A549 (cell line): ENCODE results near the gene SLC25A11. TPM values are rescaled to one million over a fixed set of nuclear protein-coding genes. Genes with fewer than 3 reads are reported as not detected.

Experiments
- ATAC-seq, 2 experiments: fragments of 200-7000 bp in 1 of 2; fragments of >200 bp in 1 of 2; cut with Nextera tagmentation in 1 of 2; cut with Tn5 transposase in 1 of 2; 3 replicates each; pipeline versions ENCODE4 v1.8.0 to v1.9.1; 2018 to 2020; ENCODE audit warnings: mild to moderate bottlenecking in 1 of 2, moderate library complexity in 1 of 2
- CTCF ChIA-PET: fragments of 300-600 bp; sonication (Branson Sonifier 250); formaldehyde crosslinking; extraction: SDS; loops from one replicate; lab custom pipeline; 2021; ENCODE audit warnings: antibody characterized with exemption, inconsistent platforms; lab: Yijun Ruan, JAX
- POLR2A ChIA-PET: fragments of 350-600 bp; formaldehyde crosslinking; extraction: SDS; loops from one replicate; lab custom pipeline; 2021; ENCODE audit warnings: antibody characterized with exemption, inconsistent platforms; lab: Yijun Ruan, JAX
- DNase-seq, 2 experiments: peaks; one replicate each; pipeline versions ENCODE4 v3.0.0 to v3.0.0-alpha.2; 2011 to 2016; ENCODE audit warnings: low read depth in 1 of 2, low spot score in 1 of 2
- FAIRE-seq: peaks from 2 replicates; lab custom pipeline; 2011; peaks lifted over from hg19 to GRCh38; lab: Jason Lieb, UNC
- H3K27ac ChIP-seq, 2 experiments: fragments of >200 bp; sonication (Bioruptor Twin); formaldehyde crosslinking; 3 replicates each; pipeline ENCODE4 v1.5.1; 2016 to 2017
- H3K4me1 ChIP-seq: fragments of >200 bp; sonication (Bioruptor Twin); formaldehyde crosslinking; 3 replicates; pipeline ENCODE4 v1.6.1; 2016
- H3K4me2 ChIP-seq: fragments of >200 bp; sonication (Bioruptor Twin); formaldehyde crosslinking; 3 replicates; pipeline ENCODE4 v1.6.1; 2016
- H3K4me3 ChIP-seq: fragments of >200 bp; sonication (Bioruptor Twin); formaldehyde crosslinking; 3 replicates; pipeline ENCODE4 v1.5.1; 2016
- H3K9me3 ChIP-seq: fragments of >200 bp; sonication (Bioruptor Twin); formaldehyde crosslinking; 3 replicates; pipeline ENCODE4 v1.6.1; 2016
- CBX2 ChIP-seq: fragments of 200-600 bp; sonication (generic); IDR thresholded peaks from 2 replicates; pipeline ENCODE4 v1.6.1; 2016; ENCODE audit warnings: low read depth, mild to moderate bottlenecking, borderline replicate concordance
- ESRRA ChIP-seq: fragments of 150-350 bp; IDR thresholded peaks from 2 replicates; pipeline ENCODE4 v1.6.1; 2014; ENCODE audit warnings: mild to moderate bottlenecking, low read length, borderline replicate concordance
- HEYL ChIP-seq: fragments of 250-450 bp; sonication (Bioruptor Pico); IDR thresholded peaks from 2 replicates; pipeline ENCODE4 v1.8.0; 2021; ENCODE audit warnings: mild to moderate bottlenecking, moderate library complexity
- HOXB13 ChIP-seq: fragments of 250-450 bp; sonication (Bioruptor Pico); IDR thresholded peaks from 2 replicates; pipeline ENCODE4 v1.5.0; 2020; ENCODE audit warnings: low read depth, mild to moderate bottlenecking, moderate library complexity
- HOXB5 ChIP-seq: fragments of 250-450 bp; sonication (Bioruptor Pico); IDR thresholded peaks from 2 replicates; pipeline ENCODE4 v1.5.0; 2020; ENCODE audit warnings: mild to moderate bottlenecking, moderate library complexity
- KDM5A ChIP-seq: fragments of 200-600 bp; sonication (generic); IDR thresholded peaks from 2 replicates; pipeline ENCODE4 v1.6.1; 2016; ENCODE audit warnings: antibody characterized with exemption, mild to moderate bottlenecking
- NPAS2 ChIP-seq: fragments of 250-450 bp; sonication (Bioruptor Pico); IDR thresholded peaks from 2 replicates; pipeline ENCODE4 v1.8.0; 2022; ENCODE audit warnings: mild to moderate bottlenecking, moderate library complexity, borderline replicate concordance
- NR3C1 ChIP-seq: fragments of >200 bp; sonication (Bioruptor Twin); formaldehyde crosslinking; IDR thresholded peaks from 3 replicates; pipeline ENCODE4 v1.6.1; 2017
- PHF8 ChIP-seq: fragments of 200-600 bp; sonication (generic); IDR thresholded peaks from 2 replicates; pipeline ENCODE4 v1.6.1; 2016; ENCODE audit warnings: low read depth, mild to moderate bottlenecking, antibody characterized with exemption, moderate library complexity, borderline replicate concordance
- POLR2A ChIP-seq: IDR thresholded peaks from 2 replicates; pipeline ENCODE4 v1.6.1; 2012; ENCODE audit warnings: mild to moderate bottlenecking, low read length
- SREBF2 ChIP-seq: fragments of 450-650 bp; IDR thresholded peaks from 2 replicates; pipeline ENCODE4 v1.6.1; 2014; ENCODE audit warnings: mild to moderate bottlenecking, moderate library complexity
- TFCP2L1 ChIP-seq: fragments of 250-450 bp; sonication (Bioruptor Pico); IDR thresholded peaks from 2 replicates; pipeline ENCODE4 v1.5.0; 2021; ENCODE audit warnings: mild to moderate bottlenecking
- TP53 ChIP-seq: fragments of 250-450 bp; sonication (Bioruptor Pico); IDR thresholded peaks from 2 replicates; pipeline ENCODE4 v1.5.0; 2021; ENCODE audit warnings: mild to moderate bottlenecking, moderate library complexity
- ZC3H11A ChIP-seq: fragments of 450-650 bp; IDR thresholded peaks from 2 replicates; pipeline ENCODE4 v1.6.1; 2014; ENCODE audit warnings: antibody characterized with exemption, mild to moderate bottlenecking
- ZFP36 ChIP-seq: fragments of 450-650 bp; IDR thresholded peaks from 2 replicates; pipeline ENCODE4 v1.6.1; 2014; ENCODE audit warnings: borderline replicate concordance; ENCODE audit not compliant: partially characterized antibody
- WGBS: methylation state at CpG from one replicate; pipeline ENCODE4 v1.1.6; 2017; ENCODE audit errors: missing lambda C conversion rate; 5-methylcytosine and 5-hydroxymethylcytosine counted together
- polyA plus RNA-seq, 4 experiments: library from polyadenylated mRNA; depleted of rRNA in 3 of 4; stranded (reverse); fragments of >200 nt; fragmentation: RNase III in 1 of 4; extraction: RNeasy Plus Mini Kit Qiagen cat#74134 plus additional on column Dnase treatment in 1 of 4; gene quantifications; 2 replicates in 3 of 4; 3 replicates in 1 of 4; pipeline ENCODE4 v1.2.3, GENCODE V29; 2011 to 2017
- TF ChIP-seq, protein P1 (sequence below): fragments of >200 bp; sonication (Bioruptor Twin); formaldehyde crosslinking; IDR thresholded peaks from 3 replicates; pipeline ENCODE4 v1.5.1; 2016
- TF ChIP-seq, protein P2 (sequence below): fragments of >200 bp; sonication (Bioruptor Twin); formaldehyde crosslinking; IDR thresholded peaks from 2 replicates; pipeline ENCODE4 v1.6.1; 2016
- TF ChIP-seq, protein P3 (sequence below): fragments of 200-600 bp; sonication (generic); IDR thresholded peaks from 2 replicates; pipeline ENCODE4 v1.6.1; 2016; ENCODE audit warnings: antibody characterized with exemption, mild to moderate bottlenecking, moderate library complexity
- TF ChIP-seq, protein P4 (sequence below): fragments of 450-650 bp; IDR thresholded peaks from 2 replicates; pipeline ENCODE4 v1.6.1; 2014; ENCODE audit warnings: antibody characterized with exemption

Gene SLC25A11
- polyA plus RNA-seq, 2 of the 4 experiments (the other 2 are of a cell fraction), result 60.2 to 69.2 TPM

DNA sequence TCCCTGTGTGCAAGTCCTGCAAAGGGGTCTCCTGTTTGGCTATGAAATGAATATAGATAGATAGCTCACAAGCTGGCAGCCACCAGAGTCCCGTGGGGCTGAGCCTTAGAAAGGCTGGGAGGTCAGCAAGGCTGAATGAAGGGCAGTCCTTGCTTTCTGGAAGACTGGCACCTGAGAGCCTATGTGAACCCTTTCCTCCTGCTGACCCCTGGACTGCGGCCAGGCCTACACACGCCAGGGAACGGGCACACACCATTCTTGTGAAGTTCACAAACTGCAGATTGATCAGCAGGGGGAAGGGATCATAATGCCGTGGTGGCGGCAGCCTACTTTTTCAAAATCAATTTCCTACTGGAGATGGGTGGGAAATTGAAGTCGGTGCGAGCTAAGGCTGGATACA is 41.5 kb downstream of the SLC25A11 start:
- POLR2A ChIA-PET, result no interaction called here
- whole genome bisulfite sequencing, result 85% methylated on average over 8 of the region's 8 CpGs

DNA sequence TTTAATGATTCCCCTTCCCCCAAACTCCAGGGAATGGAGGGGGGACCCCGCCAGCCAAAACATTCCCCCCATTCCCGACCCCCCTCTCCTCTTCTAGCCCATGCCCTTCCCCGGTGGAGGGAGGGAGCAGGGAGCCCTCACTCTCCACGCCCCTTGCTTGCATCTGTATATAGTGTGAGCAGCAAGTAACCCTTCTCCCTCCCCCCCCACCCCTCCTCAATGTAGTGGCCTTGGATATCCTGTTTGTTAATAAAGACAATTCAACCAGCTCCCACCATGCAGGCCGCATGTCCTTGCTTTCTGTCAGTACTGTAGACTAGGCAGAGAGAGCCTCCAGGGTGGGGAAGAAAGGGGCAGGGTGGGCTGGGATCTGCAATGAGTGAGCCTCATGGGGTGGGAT is 42.1 kb downstream of the SLC25A11 start:
- TF ChIP-seq TP53 (CRISPR knock-in tag) (no peak), HOXB5 (CRISPR knock-in tag) (no peak), PHF8 (no peak)
- no peaks in the 10 kb centered on the region for H3K4me1 ChIP-seq
- no peak overlapping the region for H3K4me3 ChIP-seq
- H3K9me3 ChIP-seq, result no peaks in the 10 kb centered on the region
- ChIA-PET POLR2A (no interaction called here), CTCF (interaction anchor here (0.9 to 8.2 kb wide), 6 partner anchors 8 to 188 kb away, joined by 3 to 83 read pairs (median 4); partner anchors contain the start of gene ARRB2)
- 79% methylated on average over 5 of the region's 5 CpGs for WGBS
- ATAC-seq (no peak), DNase-seq (no peak), FAIRE-seq (no peak)
- H3K4me2 ChIP-seq, result no peak overlapping the region
- H3K27ac ChIP-seq, result no peak overlapping the region

More for the DNA sequence above, 41.5 kb downstream of the SLC25A11 start:
- Histone ChIP-seq H3K4me1 (0 out of 3 replicates have a peak, but pooled peaks cover 4% of the 10 kb centered on the region), H3K4me3 (no peak overlapping the region), H3K27ac (no peak overlapping the region), H3K4me2 (no peak overlapping the region), H3K9me3 (no peaks in the 10 kb centered on the region)
- no peak for FAIRE-seq
- TF ChIP-seq PHF8, result no peak
- no peak for TF ChIP-seq NPAS2 (CRISPR knock-in tag)
- no peak for TF ChIP-seq HOXB13 (CRISPR knock-in tag)
- TF ChIP-seq ZC3H11A, result no peak
- TF ChIP-seq KDM5A, result no peak
- no peak for TF ChIP-seq HEYL
- TF ChIP-seq, protein P1, sequence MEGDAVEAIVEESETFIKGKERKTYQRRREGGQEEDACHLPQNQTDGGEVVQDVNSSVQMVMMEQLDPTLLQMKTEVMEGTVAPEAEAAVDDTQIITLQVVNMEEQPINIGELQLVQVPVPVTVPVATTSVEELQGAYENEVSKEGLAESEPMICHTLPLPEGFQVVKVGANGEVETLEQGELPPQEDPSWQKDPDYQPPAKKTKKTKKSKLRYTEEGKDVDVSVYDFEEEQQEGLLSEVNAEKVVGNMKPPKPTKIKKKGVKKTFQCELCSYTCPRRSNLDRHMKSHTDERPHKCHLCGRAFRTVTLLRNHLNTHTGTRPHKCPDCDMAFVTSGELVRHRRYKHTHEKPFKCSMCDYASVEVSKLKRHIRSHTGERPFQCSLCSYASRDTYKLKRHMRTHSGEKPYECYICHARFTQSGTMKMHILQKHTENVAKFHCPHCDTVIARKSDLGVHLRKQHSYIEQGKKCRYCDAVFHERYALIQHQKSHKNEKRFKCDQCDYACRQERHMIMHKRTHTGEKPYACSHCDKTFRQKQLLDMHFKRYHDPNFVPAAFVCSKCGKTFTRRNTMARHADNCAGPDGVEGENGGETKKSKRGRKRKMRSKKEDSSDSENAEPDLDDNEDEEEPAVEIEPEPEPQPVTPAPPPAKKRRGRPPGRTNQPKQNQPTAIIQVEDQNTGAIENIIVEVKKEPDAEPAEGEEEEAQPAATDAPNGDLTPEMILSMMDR, result no peak
- TF ChIP-seq, protein P2, sequence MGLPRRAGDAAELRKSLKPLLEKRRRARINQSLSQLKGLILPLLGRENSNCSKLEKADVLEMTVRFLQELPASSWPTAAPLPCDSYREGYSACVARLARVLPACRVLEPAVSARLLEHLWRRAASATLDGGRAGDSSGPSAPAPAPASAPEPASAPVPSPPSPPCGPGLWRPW, result no peak
- no peak for TF ChIP-seq ESRRA
- TF ChIP-seq NR3C1, result no peak
- TF ChIP-seq, protein P3, sequence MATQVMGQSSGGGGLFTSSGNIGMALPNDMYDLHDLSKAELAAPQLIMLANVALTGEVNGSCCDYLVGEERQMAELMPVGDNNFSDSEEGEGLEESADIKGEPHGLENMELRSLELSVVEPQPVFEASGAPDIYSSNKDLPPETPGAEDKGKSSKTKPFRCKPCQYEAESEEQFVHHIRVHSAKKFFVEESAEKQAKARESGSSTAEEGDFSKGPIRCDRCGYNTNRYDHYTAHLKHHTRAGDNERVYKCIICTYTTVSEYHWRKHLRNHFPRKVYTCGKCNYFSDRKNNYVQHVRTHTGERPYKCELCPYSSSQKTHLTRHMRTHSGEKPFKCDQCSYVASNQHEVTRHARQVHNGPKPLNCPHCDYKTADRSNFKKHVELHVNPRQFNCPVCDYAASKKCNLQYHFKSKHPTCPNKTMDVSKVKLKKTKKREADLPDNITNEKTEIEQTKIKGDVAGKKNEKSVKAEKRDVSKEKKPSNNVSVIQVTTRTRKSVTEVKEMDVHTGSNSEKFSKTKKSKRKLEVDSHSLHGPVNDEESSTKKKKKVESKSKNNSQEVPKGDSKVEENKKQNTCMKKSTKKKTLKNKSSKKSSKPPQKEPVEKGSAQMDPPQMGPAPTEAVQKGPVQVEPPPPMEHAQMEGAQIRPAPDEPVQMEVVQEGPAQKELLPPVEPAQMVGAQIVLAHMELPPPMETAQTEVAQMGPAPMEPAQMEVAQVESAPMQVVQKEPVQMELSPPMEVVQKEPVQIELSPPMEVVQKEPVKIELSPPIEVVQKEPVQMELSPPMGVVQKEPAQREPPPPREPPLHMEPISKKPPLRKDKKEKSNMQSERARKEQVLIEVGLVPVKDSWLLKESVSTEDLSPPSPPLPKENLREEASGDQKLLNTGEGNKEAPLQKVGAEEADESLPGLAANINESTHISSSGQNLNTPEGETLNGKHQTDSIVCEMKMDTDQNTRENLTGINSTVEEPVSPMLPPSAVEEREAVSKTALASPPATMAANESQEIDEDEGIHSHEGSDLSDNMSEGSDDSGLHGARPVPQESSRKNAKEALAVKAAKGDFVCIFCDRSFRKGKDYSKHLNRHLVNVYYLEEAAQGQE, result no peak
- no peak for TF ChIP-seq SREBF2
- no peak for TF ChIP-seq TFCP2L1 (CRISPR knock-in tag)
- TF ChIP-seq CBX2, result no peak
- no peak for TF ChIP-seq ZFP36
- TF ChIP-seq POLR2A, result no peak
- TF ChIP-seq TP53 (CRISPR knock-in tag), result no peak
- CTCF ChIA-PET, result interaction anchor here (0.6 to 8.2 kb wide), 8 partner anchors 8 to 188 kb away, joined by 3 to 83 read pairs (median 4); partner anchors contain the start of genes ARRB2 and VMO1
- no peak for ATAC-seq
- DNase-seq, result no peak

DNA sequence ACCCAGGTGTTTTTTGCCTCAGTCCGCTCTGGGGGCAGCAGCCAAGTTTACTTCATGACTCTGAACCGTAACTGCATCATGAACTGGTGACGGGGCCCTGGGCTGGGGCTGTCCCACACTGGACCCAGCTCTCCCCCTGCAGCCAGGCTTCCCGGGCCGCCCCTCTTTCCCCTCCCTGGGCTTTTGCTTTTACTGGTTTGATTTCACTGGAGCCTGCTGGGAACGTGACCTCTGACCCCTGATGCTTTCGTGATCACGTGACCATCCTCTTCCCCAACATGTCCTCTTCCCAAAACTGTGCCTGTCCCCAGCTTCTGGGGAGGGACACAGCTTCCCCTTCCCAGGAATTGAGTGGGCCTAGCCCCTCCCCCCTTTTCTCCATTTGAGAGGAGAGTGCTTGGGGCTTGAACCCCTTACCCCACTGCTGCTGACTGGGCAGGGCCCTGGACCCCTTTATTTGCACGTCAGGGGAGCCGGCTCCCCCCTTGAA is 42.6 kb downstream of the SLC25A11 start:
- DNase-seq (no peak), ATAC-seq (no peak), FAIRE-seq (no peak)
- POLR2A ChIA-PET, result no interaction called here
- Histone ChIP-seq H3K4me2 (no peak overlapping the region), H3K4me3 (no peak overlapping the region), H3K4me1 (no peaks in the 10 kb centered on the region), H3K27ac (no peak overlapping the region), H3K9me3 (no peaks in the 10 kb centered on the region)
- WGBS, result 87% methylated on average over 10 of the region's 10 CpGs
- CTCF ChIA-PET, result interaction anchor here (0.7 to 2.5 kb wide), 8 partner anchors 9 to 187 kb away, joined by 3 to 7 read pairs (median 5); partner anchors contain the start of genes ARRB2, CAMTA2 and MED11
- no peak for TF ChIP-seq CBX2
- TF ChIP-seq, protein P4, sequence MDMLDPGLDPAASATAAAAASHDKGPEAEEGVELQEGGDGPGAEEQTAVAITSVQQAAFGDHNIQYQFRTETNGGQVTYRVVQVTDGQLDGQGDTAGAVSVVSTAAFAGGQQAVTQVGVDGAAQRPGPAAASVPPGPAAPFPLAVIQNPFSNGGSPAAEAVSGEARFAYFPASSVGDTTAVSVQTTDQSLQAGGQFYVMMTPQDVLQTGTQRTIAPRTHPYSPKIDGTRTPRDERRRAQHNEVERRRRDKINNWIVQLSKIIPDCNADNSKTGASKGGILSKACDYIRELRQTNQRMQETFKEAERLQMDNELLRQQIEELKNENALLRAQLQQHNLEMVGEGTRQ, result peak; percentile 70
